Heart right ventricle (tissue), 16 donors: ENCODE measurements around the gene HOXB9. TPM values are rescaled to one million over a fixed set of nuclear protein-coding genes. Genes with fewer than 3 reads are reported as not detected.

Experiments used
- ATAC-seq, 8 donors: fragments of 200-7000 bp; cut with Tn5 transposase; one replicate each; pipeline ENCODE4 v1.9.1; 2020; ENCODE audit warnings: mild to moderate bottlenecking in 8 of 8, moderate library complexity in 8 of 8, moderate number of reproducible peaks in 1 of 8
- DNase-seq, 2 donors: peaks; one replicate each; pipeline ENCODE4 v3.0.0-alpha.2; 2020
- H3K27ac ChIP-seq, 10 donors: fragments of 200-600 bp; sonication (generic) in 2 of 10; one replicate each; pipeline versions ENCODE4 v1.5.0 to v1.8.0; 2020 to 2022; ENCODE audit warnings: mild to moderate bottlenecking in 3 of 10
- H3K27me3 ChIP-seq, 7 donors: fragments of 200-600 bp; one replicate each; pipeline ENCODE4 v1.8.0; 2021 to 2022; ENCODE audit warnings: mild to moderate bottlenecking in 2 of 7
- H3K36me3 ChIP-seq, 9 donors: fragments of 200-600 bp; sonication (generic) in 1 of 9; one replicate each; pipeline versions ENCODE4 v1.5.0 to v1.8.0; 2020 to 2022; ENCODE audit warnings: mild to moderate bottlenecking in 2 of 9
- H3K4me1 ChIP-seq, 9 donors: fragments of 200-600 bp; sonication (generic) in 1 of 9; one replicate each; pipeline versions ENCODE4 v1.5.0 to v1.8.0; 2020 to 2022; ENCODE audit warnings: mild to moderate bottlenecking in 4 of 9
- H3K4me3 ChIP-seq, 10 donors: fragments of 200-600 bp; sonication (generic) in 2 of 10; one replicate each; pipeline versions ENCODE4 v1.5.0 to v1.8.0; 2020 to 2022; ENCODE audit warnings: mild to moderate bottlenecking in 7 of 10, moderate library complexity in 2 of 10
- H3K9me3 ChIP-seq, 11 donors: fragments of 200-600 bp in 10 of 11; sonication (generic) in 2 of 11; one replicate each; pipeline versions ENCODE4 v1.5.0 to v1.8.0; 2013 to 2022; ENCODE audit warnings: mild to moderate bottlenecking in 2 of 11, control low read depth in 1 of 11, moderate library complexity in 1 of 11
- CTCF ChIP-seq, 9 donors: fragments of 200-600 bp; sonication (generic) in 2 of 9; IDR thresholded peaks; one replicate each; pipeline versions ENCODE4 v1.5.0 to v1.8.0; 2021 to 2022; ENCODE audit warnings: antibody characterized with exemption in 9 of 9, mild to moderate bottlenecking in 5 of 9, moderate library complexity in 1 of 9
- whole genome bisulfite sequencing, 2 donors: extraction: QIAGEN DNeasy Blood & Tissue Kit; methylation state at CpG; one replicate each; pipeline ENCODE4 v1.1.7; 2013; ENCODE audit warnings: inconsistent platforms in 1 of 2; 5-methylcytosine and 5-hydroxymethylcytosine counted together
- intact Hi-C, 10 donors: fragments of 100-400 bp; cut with DNase I; formaldehyde crosslinking; loops; one replicate each; pipeline versions ENCODE4 v1.11.1 to v1.14.2; 2022
- polyA plus RNA-seq, 2 donors: library from polyadenylated mRNA; stranded (reverse); fragments of 200-250 nt; gene quantifications; one replicate each; pipeline ENCODE4 v1.2.3, GENCODE V29; 2013
- total RNA-seq, 10 donors: library from RNA; stranded (reverse); fragmentation: NEBNext Ultra II Directional in 3 of 10; extraction: Animal tissue kit (Norgen Biotek cat#: 25700) in 3 of 10; gene quantifications; one replicate each; pipeline versions ENCODE4 v1.2.1 to v1.2.4, GENCODE V29; 2021 to 2023
- donor health status: Arrhythmogenic right ventricular cardiomyopathy.
- donor health status: ischemic (EF 13 %, LVEDD 7.1; RV severe dilation, severe dysfunction).
- donor health status: healthy with polysubstance abuse.
- donor health status: DM: no; HTN: yes; CAD: no.
- donor health status: DM: no; HTN: no; CAD: no.
- donor health status: ischemic (EF 25% LVEDD 6.9; RV normal size, moderate dysfunction).
- donor health status: ischemic (EF 25% LVEDD 5.7; RV mildly dilated, moderate dysfunction).
- donor health status: healthy.
- donor health status: DM: yes; HTN: yes; CAD: no.
- donor health status: Ischemic cardiomyopathy.
- donor health status: ischemic (EF 35%, LVEDD 5.7; RV mildly dilated, moderate dysfunction).
- donor health status: nonischemic (EF 11% LVEDD 7.7; RV severe dilation, severe dysfunction).
- donor health status: DM: yes; HTN: yes; CAD: no.
- donor health status: PGD.
- donor health status: ischemic (EF 29% LVEDD 5.4; RV normal size, mild dysfunction).
- donor health status: nonischemic (EF 23%, LVEDD 6.1; RV moderate dilation, normal function).

The HOXB9 gene
- total and polyA plus RNA-seq, 12 donors, result not detected

- no peak for TF ChIP-seq CTCF (IDR thresholded peaks at IDR 0.05)
- peak within 1 kb of the TSS; percentile 30 to 61 (median 40) for H3K4me3 ChIP-seq
- no peaks in the 10 kb centered on the region for H3K9me3 ChIP-seq
- DNase-seq (peak; percentile 20 to 52), ATAC-seq (peak in 6 of 8 donors; percentile 26 to 73 (median 56))
- no peaks in the 10 kb centered on the region for H3K36me3 ChIP-seq
- intact Hi-C loops, result loop anchor here in 2 of 10 donors (5.0 kb wide), 1 partner anchor 36 kb away; no protein-coding TSS in a partner anchor
- peaks cover 65 to 100% (median 100%) of the 10 kb centered on the region in 7 donors for H3K27me3 ChIP-seq
- 1 to 2% methylated on average over 54 to 57 of the region's 58 CpGs for WGBS, 2 donors
- peak within 1 kb of the TSS in 6 of 10 donors; percentile 21 to 83 (median 68) for H3K27ac ChIP-seq
- H3K4me1 ChIP-seq, result peaks cover 0 to 52% (median 7%) of the 10 kb centered on the region in 9 donors
These were observed 48.1 kb downstream of the HOXB9 start, which contains the start of gene HOXB4 for GRCh38 chr17:48577946-48578615. TSS of gene HOXB4 (minus strand) at chr17:48578350. CDS start at chr17:48578319, 31 bp downstream.

- no peaks in the 10 kb centered on the region for H3K9me3 ChIP-seq
- 4 to 8% methylated on average over 19 of the region's 19 CpGs for WGBS, 2 donors
- DNase-seq, result no peak
- peaks cover 70 to 100% (median 100%) of the 10 kb centered on the region in 7 donors for H3K27me3 ChIP-seq
- intact Hi-C loops, result loop anchor here in 2 of 10 donors (5.0 kb wide), 1 partner anchor 35 kb away; no protein-coding TSS in a partner anchor
- no peak for TF ChIP-seq CTCF (IDR thresholded peaks at IDR 0.05)
- H3K27ac ChIP-seq, result peak overlapping the region in 3 of 10 donors; percentile 74 to 83 (median 80)
- H3K4me1 ChIP-seq, result peaks cover 0 to 50% (median 7%) of the 10 kb centered on the region in 9 donors
- no peaks in the 10 kb centered on the region for H3K36me3 ChIP-seq
- H3K4me3 ChIP-seq, result peak overlapping the region in 9 of 10 donors; percentile 2 to 61 (median 39)
- no peak for ATAC-seq
These were observed 48.7 kb downstream of the HOXB9 start for GRCh38 chr17:48577330-48577945.

- 6 to 11% methylated on average over 42 to 43 of the region's 43 CpGs for WGBS, 2 donors
- peaks cover 0 to 42% (median 7%) of the 10 kb centered on the region in 9 donors for H3K4me1 ChIP-seq
- peak overlapping the region in 3 of 10 donors; percentile 14 to 83 (median 74) for H3K27ac ChIP-seq
- H3K4me3 ChIP-seq, result peak overlapping the region in 8 of 10 donors; percentile 2 to 61 (median 30)
- intact Hi-C loops, result loop anchor here in 2 of 10 donors (5.0 kb wide), 1 partner anchor 34 kb away; no protein-coding TSS in a partner anchor
- no peak for ATAC-seq
- H3K9me3 ChIP-seq, result no peaks in the 10 kb centered on the region
- TF ChIP-seq CTCF (IDR thresholded peaks at IDR 0.05), result no peak
- peaks cover 66 to 100% (median 100%) of the 10 kb centered on the region in 7 donors for H3K27me3 ChIP-seq
- no peaks in the 10 kb centered on the region for H3K36me3 ChIP-seq
- no peak for DNase-seq
These were observed 49.5 kb downstream of the HOXB9 start for GRCh38 chr17:48576479-48577309.
